ENCODE measurements around the gene DDO.

- TF ChIP-seq CTCF (IDR thresholded peaks at IDR 0.05) (no peak), POLR2AphosphoS5 (IDR thresholded peaks at IDR 0.05) (no peak), POLR2A (IDR thresholded peaks at IDR 0.05) (no peak)
Measured at GRCh38 chr6:110408901-110409300, 6.5 kb downstream of the DDO start.
